ENCODE results near the gene RHBDD2. TPM values are rescaled to one million over a fixed set of nuclear protein-coding genes. Genes with fewer than 3 reads are reported as not detected.

Gene RHBDD2
- total and polyA plus RNA-seq, 9 of the 15 experiments (the other 6 are each of a cell fraction or from before 2014, with no cell fraction given), result 3.3 to 36.7 (median 17.9) TPM

DNA sequence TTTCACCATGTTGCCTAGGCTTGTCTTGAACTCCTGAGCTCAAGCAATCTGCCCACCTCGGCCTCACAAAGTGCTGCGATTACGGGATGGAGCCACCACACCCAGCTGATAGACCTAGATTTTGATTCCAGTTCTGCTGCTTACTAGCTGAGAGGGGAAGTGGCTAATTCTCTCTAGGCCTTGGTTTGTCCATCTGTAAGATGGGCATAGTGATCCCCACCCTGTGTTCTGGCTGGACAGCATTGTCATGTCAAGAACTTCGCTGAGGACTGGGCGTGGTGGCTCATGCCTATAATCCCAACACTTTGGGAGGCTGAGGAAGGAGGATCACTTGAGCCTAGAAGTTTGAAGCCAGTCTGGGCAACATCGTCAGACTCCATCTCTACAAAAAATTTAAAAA lies 47.9 kb upstream of the RHBDD2 start (continued):
- TF ChIP-seq, protein P1, sequence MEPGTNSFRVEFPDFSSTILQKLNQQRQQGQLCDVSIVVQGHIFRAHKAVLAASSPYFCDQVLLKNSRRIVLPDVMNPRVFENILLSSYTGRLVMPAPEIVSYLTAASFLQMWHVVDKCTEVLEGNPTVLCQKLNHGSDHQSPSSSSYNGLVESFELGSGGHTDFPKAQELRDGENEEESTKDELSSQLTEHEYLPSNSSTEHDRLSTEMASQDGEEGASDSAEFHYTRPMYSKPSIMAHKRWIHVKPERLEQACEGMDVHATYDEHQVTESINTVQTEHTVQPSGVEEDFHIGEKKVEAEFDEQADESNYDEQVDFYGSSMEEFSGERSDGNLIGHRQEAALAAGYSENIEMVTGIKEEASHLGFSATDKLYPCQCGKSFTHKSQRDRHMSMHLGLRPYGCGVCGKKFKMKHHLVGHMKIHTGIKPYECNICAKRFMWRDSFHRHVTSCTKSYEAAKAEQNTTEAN (CRISPR knock-in tag; IDR thresholded peaks at IDR 0.05), result no peak
- TF ChIP-seq HDAC2 (IDR thresholded peaks at IDR 0.05) (peak; percentile 60; the same call in 1 of the 2 replicates), PRMT5 (CRISPR knock-in tag; IDR thresholded peaks at IDR 0.05) (no peak), SIN3A (IDR thresholded peaks at IDR 0.05; ENCODE audit: borderline replicate concordance in 2 of 2, control insufficient read depth in 1 of 2, low read depth in 2 of 2, low read length in 2 of 2) (no peak), ZFP91 (CRISPR knock-in tag; IDR thresholded peaks at IDR 0.05) (no peak), SAFB2 (IDR thresholded peaks at IDR 0.05; ENCODE audit: borderline replicate concordance, low read depth, low read length, severe bottlenecking) (no peak), TEAD1 (CRISPR knock-in tag; IDR thresholded peaks at IDR 0.05) (no peak), DACH1 (IDR thresholded peaks at IDR 0.05; ENCODE audit: partially characterized antibody) (no peak), ADNP (tag; IDR thresholded peaks at IDR 0.05) (peak; percentile 83), ATF3 (IDR thresholded peaks at IDR 0.05) (no peak), ATF3 (CRISPR knock-in tag; conservative IDR thresholded peaks at IDR 0.05) (no peak), GATA2 (CRISPR knock-in tag; IDR thresholded peaks at IDR 0.05) (no peak), CBX1 (IDR thresholded peaks at IDR 0.05; ENCODE audit: low read depth) (no peak), E2F3 (CRISPR knock-in tag; IDR thresholded peaks at IDR 0.05) (no peak), SMARCA5 (IDR thresholded peaks at IDR 0.05) (0 out of 2 replicates have a peak, but pooled peaks have one; percentile 60), BCOR (IDR thresholded peaks at IDR 0.05) (peak; percentile 95), CHD4 (IDR thresholded peaks at IDR 0.05; ENCODE audit: insufficient read depth, insufficient replicate concordance, low read depth, low read length, poor library complexity, severe bottlenecking) (peak; percentile 36), ILF3 (IDR thresholded peaks at IDR 0.05; ENCODE audit: borderline replicate concordance) (no peak), MEF2D (tag; conservative IDR thresholded peaks at IDR 0.05; ENCODE audit: low read depth) (no peak), ZNF197 (CRISPR knock-in tag; IDR thresholded peaks at IDR 0.05; ENCODE audit: low read depth) (no peak)
- TF ChIP-seq, protein P2, sequence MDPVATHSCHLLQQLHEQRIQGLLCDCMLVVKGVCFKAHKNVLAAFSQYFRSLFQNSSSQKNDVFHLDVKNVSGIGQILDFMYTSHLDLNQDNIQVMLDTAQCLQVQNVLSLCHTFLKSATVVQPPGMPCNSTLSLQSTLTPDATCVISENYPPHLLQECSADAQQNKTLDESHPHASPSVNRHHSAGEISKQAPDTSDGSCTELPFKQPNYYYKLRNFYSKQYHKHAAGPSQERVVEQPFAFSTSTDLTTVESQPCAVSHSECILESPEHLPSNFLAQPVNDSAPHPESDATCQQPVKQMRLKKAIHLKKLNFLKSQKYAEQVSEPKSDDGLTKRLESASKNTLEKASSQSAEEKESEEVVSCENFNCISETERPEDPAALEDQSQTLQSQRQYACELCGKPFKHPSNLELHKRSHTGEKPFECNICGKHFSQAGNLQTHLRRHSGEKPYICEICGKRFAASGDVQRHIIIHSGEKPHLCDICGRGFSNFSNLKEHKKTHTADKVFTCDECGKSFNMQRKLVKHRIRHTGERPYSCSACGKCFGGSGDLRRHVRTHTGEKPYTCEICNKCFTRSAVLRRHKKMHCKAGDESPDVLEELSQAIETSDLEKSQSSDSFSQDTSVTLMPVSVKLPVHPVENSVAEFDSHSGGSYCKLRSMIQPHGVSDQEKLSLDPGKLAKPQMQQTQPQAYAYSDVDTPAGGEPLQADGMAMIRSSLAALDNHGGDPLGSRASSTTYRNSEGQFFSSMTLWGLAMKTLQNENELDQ (CRISPR knock-in tag; IDR thresholded peaks at IDR 0.05; ENCODE audit: borderline replicate concordance), result no peak
- TF ChIP-seq, protein P3, sequence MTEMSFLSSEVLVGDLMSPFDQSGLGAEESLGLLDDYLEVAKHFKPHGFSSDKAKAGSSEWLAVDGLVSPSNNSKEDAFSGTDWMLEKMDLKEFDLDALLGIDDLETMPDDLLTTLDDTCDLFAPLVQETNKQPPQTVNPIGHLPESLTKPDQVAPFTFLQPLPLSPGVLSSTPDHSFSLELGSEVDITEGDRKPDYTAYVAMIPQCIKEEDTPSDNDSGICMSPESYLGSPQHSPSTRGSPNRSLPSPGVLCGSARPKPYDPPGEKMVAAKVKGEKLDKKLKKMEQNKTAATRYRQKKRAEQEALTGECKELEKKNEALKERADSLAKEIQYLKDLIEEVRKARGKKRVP (CRISPR knock-in tag; IDR thresholded peaks at IDR 0.05), result no peak

All from K562 (cell line).